ENCODE data around the gene RAB11FIP4.

RAB11FIP4 gene

DNA sequence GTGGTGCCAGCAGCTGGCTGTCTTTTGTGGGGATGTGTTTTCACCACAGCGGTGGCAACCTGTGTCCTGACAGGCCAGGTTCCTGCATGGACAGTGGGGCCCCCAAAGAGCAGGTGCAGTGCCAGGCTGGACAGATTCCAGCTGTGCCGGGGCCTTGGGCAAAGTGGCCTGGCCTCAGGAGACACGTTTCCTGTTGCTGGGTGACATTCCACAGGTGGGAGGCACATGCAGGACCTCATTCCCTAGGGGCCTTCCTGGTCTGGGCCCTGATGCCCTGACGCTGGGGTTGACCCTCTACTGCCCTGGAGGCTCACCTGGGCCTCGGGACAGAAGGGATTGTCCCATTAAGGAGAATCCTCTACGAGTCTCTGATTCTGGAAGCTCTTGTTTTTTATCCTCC, 182.4 kb downstream of the RAB11FIP4 start:
- Histone ChIP-seq H3F3A (ENCODE audit: low read depth) (no peaks in the 10 kb centered on the region), H3K36me3 (ENCODE audit: insufficient read depth, low read length) (no peaks in the 10 kb centered on the region), H3K9ac (ENCODE audit: low read depth, low read length, poor library complexity, severe bottlenecking) (no peak overlapping the region), H3K4me1 (ENCODE audit: insufficient read depth, low read length, poor library complexity, severe bottlenecking) (peaks cover 7% of the 10 kb centered on the region), H2AFZ (ENCODE audit: low read length) (no peak overlapping the region), H3K9me2 (replicated peaks; ENCODE audit: low read depth, low read length) (no peaks in the 10 kb centered on the region), H3K27me3 (ENCODE audit: insufficient read depth, low read length, poor library complexity, severe bottlenecking) (no peaks in the 10 kb centered on the region), H3K9me3 (ENCODE audit: insufficient read depth, low read depth, low read length) (no peaks in the 10 kb centered on the region), H4K20me1 (ENCODE audit: insufficient read depth, low read length, poor library complexity, severe bottlenecking) (no peaks in the 10 kb centered on the region), H3K4me2 (ENCODE audit: low read depth, low read length, poor library complexity, severe bottlenecking) (no peak overlapping the region), H3K79me2 (ENCODE audit: insufficient read depth, low read length) (peaks cover 5% of the 10 kb centered on the region; the same call in 1 of the 2 replicates), H3K4me3 (ENCODE audit: low read length, poor library complexity, severe bottlenecking) (no peak overlapping the region)
- TF ChIP-seq EZH2phosphoT487 (IDR thresholded peaks at IDR 0.05; ENCODE audit: borderline replicate concordance) (no peak), CTCF (conservative IDR thresholded peaks at IDR 0.05; ENCODE audit: low read length) (no peak)

DNA sequence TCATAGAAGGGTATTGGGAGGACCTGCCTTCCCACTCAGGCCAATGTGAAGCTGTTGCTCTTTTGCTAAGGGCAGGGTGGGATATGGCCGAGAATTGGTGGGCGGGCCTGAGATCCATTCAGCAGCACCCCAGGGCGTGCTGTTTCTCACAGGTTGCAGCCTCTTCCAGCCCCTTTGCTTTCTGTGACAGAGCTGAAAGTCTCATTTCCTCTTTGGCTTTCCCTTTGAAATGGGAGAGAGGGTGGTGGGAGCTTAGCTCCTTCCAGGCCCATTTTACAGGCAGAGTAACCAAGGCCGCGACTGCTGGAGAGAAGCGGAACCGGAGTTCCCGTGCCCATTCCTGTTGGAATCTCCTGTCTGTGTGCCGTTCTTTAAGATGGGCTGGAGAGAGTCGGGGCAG, 183.0 kb downstream of the RAB11FIP4 start:
- Histone ChIP-seq H3K4me1 (ENCODE audit: insufficient read depth, low read length, poor library complexity, severe bottlenecking) (peaks cover 6% of the 10 kb centered on the region), H3K27me3 (ENCODE audit: insufficient read depth, low read length, poor library complexity, severe bottlenecking) (no peaks in the 10 kb centered on the region), H2AFZ (ENCODE audit: low read length) (no peak overlapping the region), H3K79me2 (ENCODE audit: insufficient read depth, low read length) (peaks cover 5% of the 10 kb centered on the region; the same call in 1 of the 2 replicates), H3K9me2 (replicated peaks; ENCODE audit: low read depth, low read length) (no peaks in the 10 kb centered on the region), H3K4me2 (ENCODE audit: low read depth, low read length, poor library complexity, severe bottlenecking) (no peak overlapping the region), H3K4me3 (ENCODE audit: low read length, poor library complexity, severe bottlenecking) (no peak overlapping the region), H3K9ac (ENCODE audit: low read depth, low read length, poor library complexity, severe bottlenecking) (no peak overlapping the region), H4K20me1 (ENCODE audit: insufficient read depth, low read length, poor library complexity, severe bottlenecking) (no peaks in the 10 kb centered on the region), H3K36me3 (ENCODE audit: insufficient read depth, low read length) (no peaks in the 10 kb centered on the region), H3F3A (ENCODE audit: low read depth) (no peaks in the 10 kb centered on the region), H3K9me3 (ENCODE audit: insufficient read depth, low read depth, low read length) (no peaks in the 10 kb centered on the region)
- TF ChIP-seq EZH2phosphoT487 (IDR thresholded peaks at IDR 0.05; ENCODE audit: borderline replicate concordance), result no peak
- TF ChIP-seq CTCF (conservative IDR thresholded peaks at IDR 0.05; ENCODE audit: low read length), result no peak

DNA sequence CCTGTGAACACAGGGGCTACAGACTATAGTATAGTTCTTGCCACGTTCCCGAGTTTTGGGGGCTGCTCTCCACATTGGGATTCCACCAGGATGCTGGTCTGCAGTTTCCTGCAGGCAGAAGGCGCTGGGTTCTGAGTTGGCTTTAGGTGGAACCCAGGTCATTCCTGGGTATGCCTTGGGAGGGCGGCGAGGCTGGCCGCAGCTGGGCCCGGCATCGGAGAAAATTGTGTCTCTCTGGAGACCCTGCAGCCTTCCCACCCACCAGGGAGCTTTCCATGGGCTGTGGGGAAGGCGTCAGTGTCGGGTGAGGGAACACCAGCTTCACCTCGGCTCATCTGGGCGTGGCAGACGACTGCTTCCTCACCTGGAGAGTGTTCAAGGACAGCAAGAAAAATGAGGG, 183.6 kb downstream of the RAB11FIP4 start:
- no peaks in the 10 kb centered on the region for H3K9me3 ChIP-seq (ENCODE audit: insufficient read depth, low read depth, low read length)
- H2AFZ ChIP-seq (ENCODE audit: low read length), result no peak overlapping the region
- no peak overlapping the region for H3K4me3 ChIP-seq (ENCODE audit: low read length, poor library complexity, severe bottlenecking)
- no peak overlapping the region for H3K9ac ChIP-seq (ENCODE audit: low read depth, low read length, poor library complexity, severe bottlenecking)
- H3F3A ChIP-seq (ENCODE audit: low read depth), result no peaks in the 10 kb centered on the region
- no peaks in the 10 kb centered on the region for H3K36me3 ChIP-seq (ENCODE audit: insufficient read depth, low read length)
- no peak for TF ChIP-seq CTCF (conservative IDR thresholded peaks at IDR 0.05; ENCODE audit: low read length)
- TF ChIP-seq EZH2phosphoT487 (IDR thresholded peaks at IDR 0.05; ENCODE audit: borderline replicate concordance), result no peak
- H3K9me2 ChIP-seq (replicated peaks; ENCODE audit: low read depth, low read length), result no peaks in the 10 kb centered on the region
- H3K27me3 ChIP-seq (ENCODE audit: insufficient read depth, low read length, poor library complexity, severe bottlenecking), result no peaks in the 10 kb centered on the region
- H3K79me2 ChIP-seq (ENCODE audit: insufficient read depth, low read length), result peaks cover 2% of the 10 kb centered on the region; the same call in 1 of the 2 replicates
- H3K4me2 ChIP-seq (ENCODE audit: low read depth, low read length, poor library complexity, severe bottlenecking), result no peak overlapping the region
- H4K20me1 ChIP-seq (ENCODE audit: insufficient read depth, low read length, poor library complexity, severe bottlenecking), result no peaks in the 10 kb centered on the region
- H3K4me1 ChIP-seq (ENCODE audit: insufficient read depth, low read length, poor library complexity, severe bottlenecking), result peaks cover 8% of the 10 kb centered on the region
